Smooth muscle cell (in vitro differentiated cells): ENCODE results near the gene SLF2. TPM values are rescaled to one million over a fixed set of nuclear protein-coding genes. Genes with fewer than 3 reads are reported as not detected.

Source experiments
- DNase-seq: peaks from one replicate; lab custom pipeline; 2025; ENCODE audit not compliant: unreplicated experiment; lab: John Stamatoyannopoulos, UW
- H2AFZ ChIP-seq: fragments of 200-600 bp; sonication (generic); 2 replicates; pipeline ENCODE4 v1.6.0; 2016; ENCODE audit warnings: antibody characterized with exemption, low read depth, mild to moderate bottlenecking
- H3F3A ChIP-seq: fragments of 200-600 bp; sonication (generic); 2 replicates; pipeline ENCODE4 v1.6.0; 2017; ENCODE audit warnings: antibody characterized with exemption, low read depth
- H3K27ac ChIP-seq: fragments of 200-600 bp; sonication (generic); 2 replicates; pipeline ENCODE4 v1.5.1; 2016; ENCODE audit warnings: low read depth, mild to moderate bottlenecking
- H3K27me3 ChIP-seq: fragments of 200-600 bp; sonication (generic); 2 replicates; pipeline ENCODE4 v1.6.1; 2016; ENCODE audit warnings: low read depth, mild to moderate bottlenecking
- H3K36me3 ChIP-seq: fragments of 200-600 bp; sonication (generic); 2 replicates; pipeline ENCODE4 v1.5.1; 2016; ENCODE audit warnings: low read depth
- H3K4me1 ChIP-seq: fragments of 200-600 bp; sonication (generic); 2 replicates; pipeline ENCODE4 v1.5.1; 2016; ENCODE audit warnings: low read depth
- H3K4me2 ChIP-seq: fragments of 200-600 bp; sonication (generic); 2 replicates; pipeline ENCODE4 v1.6.0; 2016; ENCODE audit warnings: mild to moderate bottlenecking
- H3K4me3 ChIP-seq: fragments of 200-600 bp; sonication (generic); 2 replicates; pipeline ENCODE4 v1.5.1; 2016; ENCODE audit warnings: mild to moderate bottlenecking
- H3K79me2 ChIP-seq: fragments of 200-600 bp; sonication (generic); 2 replicates; pipeline ENCODE4 v1.6.0; 2016; ENCODE audit warnings: low read depth, mild to moderate bottlenecking
- H3K9ac ChIP-seq: fragments of 200-600 bp; sonication (generic); 2 replicates; pipeline ENCODE4 v1.6.0; 2016; ENCODE audit warnings: low read depth
- H3K9me3 ChIP-seq: fragments of 200-600 bp; sonication (generic); replicated peaks from 2 replicates; pipeline ENCODE4 v1.5.1; 2016; ENCODE audit warnings: low read depth
- H4K20me1 ChIP-seq: fragments of 200-600 bp; sonication (generic); 2 replicates; pipeline ENCODE4 v1.6.0; 2016; ENCODE audit warnings: low read depth
- CTCF ChIP-seq: fragments of 200-600 bp; sonication (generic); IDR thresholded peaks from 2 replicates; pipeline ENCODE4 v1.5.1; 2017; ENCODE audit warnings: borderline replicate concordance, mild to moderate bottlenecking, antibody characterized with exemption; ENCODE audit not compliant: insufficient read depth, poor library complexity, severe bottlenecking
- WGBS: methylation state at CpG from one replicate; pipeline ENCODE4 v1.1.7; 2016; ENCODE audit warnings: low lambda C conversion rate; 5-methylcytosine and 5-hydroxymethylcytosine counted together
- polyA plus RNA-seq: library from polyadenylated mRNA; unstranded; fragments of >200 nt; fragmentation: Nextera tagmentation; extraction: Ambion mirVana; gene quantifications from 2 replicates; pipeline ENCODE4 v1.2.1, GENCODE V29; 2016
- total RNA-seq: library from RNA; depleted of rRNA; stranded (reverse); fragments of >200 nt; gene quantifications from 2 replicates; pipeline ENCODE4 v1.2.3, GENCODE V29; 2014

SLF2 gene
- total and polyA plus RNA-seq, 2 experiments from 2014 or later = 8.1 to 24.9 TPM

GRCh38 chr10:100901051-100901450 lies 11.7 kb upstream of the SLF2 start:
- H3K4me2 ChIP-seq = no peak overlapping the region
- no peak overlapping the region for H3K4me3 ChIP-seq
- no peak overlapping the region for H3K27ac ChIP-seq
- no peaks in the 10 kb centered on the region for H3K27me3 ChIP-seq
- H4K20me1 ChIP-seq = no peaks in the 10 kb centered on the region
- no peaks in the 10 kb centered on the region for H3F3A ChIP-seq
- no peak overlapping the region for H3K9ac ChIP-seq
- no peak for TF ChIP-seq CTCF
- H3K9me3 ChIP-seq = no peaks in the 10 kb centered on the region
- no peaks in the 10 kb centered on the region for H3K4me1 ChIP-seq
- DNase-seq = no peak
- H3K79me2 ChIP-seq = no peaks in the 10 kb centered on the region
- 82% methylated on average over 6 of the region's 6 CpGs for WGBS
- H2AFZ ChIP-seq = no peak overlapping the region
- H3K36me3 ChIP-seq = no peaks in the 10 kb centered on the region

GRCh38 chr10:100902622-100903021 lies 10.1 kb upstream of the SLF2 start:
- Histone ChIP-seq H3K4me2 (no peak overlapping the region), H3K9me3 (no peaks in the 10 kb centered on the region), H3K4me3 (no peak overlapping the region), H4K20me1 (no peaks in the 10 kb centered on the region), H3K36me3 (no peaks in the 10 kb centered on the region), H3K4me1 (no peaks in the 10 kb centered on the region), H3F3A (no peaks in the 10 kb centered on the region), H3K79me2 (no peaks in the 10 kb centered on the region), H2AFZ (no peak overlapping the region), H3K27me3 (no peaks in the 10 kb centered on the region), H3K27ac (no peak overlapping the region), H3K9ac (no peak overlapping the region)
- WGBS = 93% methylated on average over 7 of the region's 7 CpGs
- DNase-seq = no peak
- TF ChIP-seq CTCF = no peak

- Histone ChIP-seq H3K36me3 (no peaks in the 10 kb centered on the region), H3K9ac (no peak overlapping the region), H2AFZ (no peak overlapping the region), H3K4me1 (peaks cover 7% of the 10 kb centered on the region), H4K20me1 (no peaks in the 10 kb centered on the region), H3K9me3 (no peaks in the 10 kb centered on the region), H3K79me2 (no peaks in the 10 kb centered on the region), H3F3A (peaks cover under 1% of the 10 kb centered on the region), H3K27me3 (no peaks in the 10 kb centered on the region), H3K4me2 (no peak overlapping the region), H3K27ac (no peak overlapping the region), H3K4me3 (no peak overlapping the region)
- DNase-seq = no peak
- WGBS = 48% methylated on average over 2 of the region's 2 CpGs
- no peak for TF ChIP-seq CTCF
Observed at GRCh38 chr10:100904917-100905316, 7.8 kb upstream of the SLF2 start.

- Histone ChIP-seq H3K9ac (no peak overlapping the region), H3K4me2 (no peak overlapping the region), H3F3A (peaks cover 10% of the 10 kb centered on the region), H2AFZ (no peak overlapping the region), H3K36me3 (no peaks in the 10 kb centered on the region), H3K79me2 (no peaks in the 10 kb centered on the region), H3K9me3 (no peaks in the 10 kb centered on the region), H4K20me1 (no peaks in the 10 kb centered on the region), H3K27me3 (no peaks in the 10 kb centered on the region), H3K27ac (no peak overlapping the region), H3K4me3 (no peak overlapping the region), H3K4me1 (peaks cover 17% of the 10 kb centered on the region)
- WGBS = 50% methylated on average over 1 of the region's 1 CpG
- no peak for DNase-seq
- TF ChIP-seq CTCF = no peak
Observed at GRCh38 chr10:100907175-100907574, 5.6 kb upstream of the SLF2 start.
